NOMO-1 treated with DMSO at 0.1 percent for 48 hours (cell line): ENCODE results near the gene SLC44A2.
"Not testable (repeated sequence)": the region's sequence is repeated elsewhere in the genome, so short reads cannot be mapped to it uniquely, and the experiment has no call there.

Experiments
- DNase-seq: peaks from one replicate; lab custom pipeline; 2025; ENCODE audit not compliant: unreplicated experiment; lab: John Stamatoyannopoulos, UW

Gene SLC44A2

GRCh38 chr19:10648360-10648759 lies 23.0 kb downstream of the SLC44A2 start:
- no peak for DNase-seq

GRCh38 chr19:10651851-10652250 lies 26.5 kb downstream of the SLC44A2 start:
- no peak for DNase-seq

- DNase-seq: no peak
Measured at GRCh38 chr19:10653482-10653731, 28.1 kb downstream of the SLC44A2 start.

- DNase-seq: peak; percentile 99
Measured at GRCh38 chr19:10653732-10654609, 28.6 kb downstream of the SLC44A2 start, which contains the start of gene ILF3. Gene ILF3 (plus strand): TSS chr19:10654346. CDS start chr19:10670606, 16,260 bp downstream.

- DNase-seq: no peak
Measured at GRCh38 chr19:10654610-10655456, 29.5 kb downstream of the SLC44A2 start.

- no peak for DNase-seq
Measured at GRCh38 chr19:10655457-10656312, 30.3 kb downstream of the SLC44A2 start.

GRCh38 chr19:10660346-10660745 lies 35.0 kb downstream of the SLC44A2 start:
- no peak for DNase-seq

- no peak for DNase-seq
Measured at GRCh38 chr19:10661946-10662345, 36.6 kb downstream of the SLC44A2 start.

GRCh38 chr19:10662384-10663251 lies 37.3 kb downstream of the SLC44A2 start:
- DNase-seq: no peak

GRCh38 chr19:10663252-10663563 lies 37.9 kb downstream of the SLC44A2 start:
- not testable (repeated sequence) for DNase-seq

- DNase-seq: no peak
Measured at GRCh38 chr19:10667867-10668266, 42.5 kb downstream of the SLC44A2 start.

GRCh38 chr19:10669246-10669645 lies 43.9 kb downstream of the SLC44A2 start:
- no peak for DNase-seq

- DNase-seq: no peak
Measured at GRCh38 chr19:10670182-10670581, 44.8 kb downstream of the SLC44A2 start.

- no peak for DNase-seq
Measured at GRCh38 chr19:10670876-10671804, 45.8 kb downstream of the SLC44A2 start.

- DNase-seq: not testable (repeated sequence)
Measured at GRCh38 chr19:10671922-10672321, 46.6 kb downstream of the SLC44A2 start.

- DNase-seq: not testable (repeated sequence)
Measured at GRCh38 chr19:10675214-10675613, 49.9 kb downstream of the SLC44A2 start.

- no peak for DNase-seq
Measured at GRCh38 chr19:10677751-10678150, 52.4 kb downstream of the SLC44A2 start.

- DNase-seq: no peak
Measured at GRCh38 chr19:10678813-10679212, 53.5 kb downstream of the SLC44A2 start.

GRCh38 chr19:10679743-10680142 lies 54.4 kb downstream of the SLC44A2 start:
- DNase-seq: no peak
